Chondrocyte (in vitro differentiated cells): ENCODE data around the gene OSR1. TPM values are rescaled to one million over a fixed set of nuclear protein-coding genes. Genes with fewer than 3 reads are reported as not detected.

Experiments used
- DNase-seq: peaks from one replicate; pipeline ENCODE4 v3.0.0; 2021; ENCODE audit warnings: mixed read lengths, low spot score
- H3K27ac Mint-ChIP-seq: one replicate; pipeline ENCODE4 v1.8.0; 2021; ENCODE audit warnings: mild to moderate bottlenecking, moderate library complexity, mixed read lengths; ENCODE audit not compliant: unreplicated experiment
- H3K27me3 Mint-ChIP-seq: 2 replicates; pipeline ENCODE4 v1.8.0; 2021; ENCODE audit warnings: low read depth, mixed read lengths
- H3K36me3 Mint-ChIP-seq: 2 replicates; pipeline ENCODE4 v1.8.0; 2021; ENCODE audit warnings: low read depth, mixed read lengths
- H3K4me1 Mint-ChIP-seq: 2 replicates; pipeline ENCODE4 v1.8.0; 2021; ENCODE audit warnings: low read depth, mild to moderate bottlenecking, mixed read lengths
- H3K4me3 Mint-ChIP-seq: one replicate; pipeline ENCODE4 v1.8.0; 2021; ENCODE audit warnings: mild to moderate bottlenecking, moderate library complexity, mixed read lengths; ENCODE audit not compliant: unreplicated experiment
- H3K9me3 Mint-ChIP-seq: 2 replicates; pipeline ENCODE4 v1.8.0; 2021; ENCODE audit warnings: low read depth, mixed read lengths
- CTCF ChIP-seq: fragments of 200-600 bp; sonication (generic); IDR thresholded peaks from 2 replicates; pipeline ENCODE4 v1.5.0; 2021; ENCODE audit warnings: antibody characterized with exemption, mild to moderate bottlenecking, moderate library complexity
- total RNA-seq: library from RNA; stranded (reverse); gene quantifications from 3 replicates; pipeline ENCODE4 v1.2.1, GENCODE V29; 2021

Gene OSR1
- total RNA-seq, 1 donor from 2014 or later = 34.5 TPM

GRCh38 chr2:19321946-19322345, 36.5 kb downstream of the OSR1 start:
- no peaks in the 10 kb centered on the region for H3K27me3 Mint-ChIP-seq
- no peak overlapping the region for H3K27ac Mint-ChIP-seq
- no peak for TF ChIP-seq CTCF
- DNase-seq = no peak
- H3K4me1 Mint-ChIP-seq = no peaks in the 10 kb centered on the region
- H3K9me3 Mint-ChIP-seq = peaks cover 2% of the 10 kb centered on the region
- H3K36me3 Mint-ChIP-seq = peaks cover 1% of the 10 kb centered on the region
- no peak overlapping the region for H3K4me3 Mint-ChIP-seq

GRCh38 chr2:19320813-19321212, 37.6 kb downstream of the OSR1 start:
- TF ChIP-seq CTCF = no peak
- Mint-ChIP-seq H3K4me3 (no peak overlapping the region), H3K9me3 (peaks cover 2% of the 10 kb centered on the region), H3K27ac (no peak overlapping the region), H3K27me3 (no peaks in the 10 kb centered on the region), H3K4me1 (no peaks in the 10 kb centered on the region), H3K36me3 (peaks cover 1% of the 10 kb centered on the region)
- no peak for DNase-seq

GRCh38 chr2:19319698-19320097, 38.7 kb downstream of the OSR1 start:
- Mint-ChIP-seq H3K4me1 (no peaks in the 10 kb centered on the region), H3K9me3 (peaks cover 2% of the 10 kb centered on the region), H3K36me3 (peaks cover 1% of the 10 kb centered on the region), H3K4me3 (no peak overlapping the region), H3K27me3 (no peaks in the 10 kb centered on the region), H3K27ac (no peak overlapping the region)
- DNase-seq = no peak
- TF ChIP-seq CTCF = no peak

GRCh38 chr2:19319064-19319463, 39.4 kb downstream of the OSR1 start:
- Mint-ChIP-seq H3K36me3 (peaks cover 1% of the 10 kb centered on the region), H3K27ac (no peak overlapping the region), H3K9me3 (peaks cover 2% of the 10 kb centered on the region), H3K27me3 (no peaks in the 10 kb centered on the region), H3K4me3 (no peak overlapping the region), H3K4me1 (no peaks in the 10 kb centered on the region)
- no peak for TF ChIP-seq CTCF
- DNase-seq = no peak

- DNase-seq = no peak
- Mint-ChIP-seq H3K4me3 (no peak overlapping the region), H3K9me3 (peaks cover 5% of the 10 kb centered on the region), H3K27ac (no peak overlapping the region), H3K36me3 (no peaks in the 10 kb centered on the region), H3K4me1 (no peaks in the 10 kb centered on the region), H3K27me3 (no peaks in the 10 kb centered on the region)
- no peak for TF ChIP-seq CTCF
Observed at GRCh38 chr2:19313553-19313952, 44.9 kb downstream of the OSR1 start.
